IMR-90 (cell line): ENCODE measurements around the gene RER1. TPM values are rescaled to one million over a fixed set of nuclear protein-coding genes. Genes with fewer than 3 reads are reported as not detected.

Experiments
- ATAC-seq: fragments of 200-7000 bp; cut with Tn5 transposase; 2 replicates; pipeline ENCODE4 v1.9.1; 2020; ENCODE audit warnings: low read depth, mild to moderate bottlenecking, moderate library complexity
- BruUV-seq: library from RNA; stranded (reverse); fragments of 400-500 nt; replicated peaks from 2 replicates; lab custom pipeline; 2021; lab: Mats Ljungman, UMichigan
- CTCF ChIA-PET: fragments of 300-600 bp; formaldehyde crosslinking; extraction: SDS; loops from one replicate; lab custom pipeline; 2021; ENCODE audit warnings: antibody characterized with exemption; lab: Yijun Ruan, JAX
- POLR2A ChIA-PET: fragments of 300-600 bp; sonication (Branson Sonifier 250); formaldehyde crosslinking; loops from one replicate; lab custom pipeline; 2022; ENCODE audit warnings: antibody characterized with exemption; ENCODE audit not compliant: unreplicated experiment; lab: Charles Lee
- DNase-seq: peaks from one replicate; pipeline ENCODE4 v3.0.0; 2013
- H2AFZ ChIP-seq: replicated peaks from 2 replicates; pipeline ENCODE3; 2013; ENCODE audit warnings: low read length, mild to moderate bottlenecking; ENCODE audit not compliant: poor library complexity
- H2AK5ac ChIP-seq: 2 replicates; pipeline ENCODE4 v1.6.1; 2013; ENCODE audit warnings: low read depth, low read length, inconsistent platforms
- H2AK9ac ChIP-seq: replicated peaks from 2 replicates; pipeline ENCODE3; 2013; ENCODE audit warnings: mild to moderate bottlenecking, low read depth, low read length, moderate library complexity; ENCODE audit not compliant: poor library complexity
- H2BK120ac ChIP-seq: 2 replicates; pipeline ENCODE4 v1.6.1; 2013; ENCODE audit warnings: low read depth, low read length, inconsistent platforms
- H2BK15ac ChIP-seq: 3 replicates; pipeline ENCODE4 v1.6.1; 2013; ENCODE audit warnings: low read depth, low read length, inconsistent platforms
- H2BK20ac ChIP-seq: 2 replicates; pipeline ENCODE4 v1.6.1; 2013; ENCODE audit warnings: low read depth, mild to moderate bottlenecking, inconsistent platforms, low read length, moderate library complexity
- H2BK5ac ChIP-seq: 2 replicates; pipeline ENCODE4 v1.6.1; 2013; ENCODE audit warnings: mild to moderate bottlenecking, low read depth, low read length, inconsistent platforms; ENCODE audit not compliant: poor library complexity, severe bottlenecking
- H3K14ac ChIP-seq: replicated peaks from 2 replicates; pipeline ENCODE4 v1.6.1; 2013; ENCODE audit warnings: low read depth, low read length, inconsistent platforms
- H3K18ac ChIP-seq: 2 replicates; pipeline ENCODE4 v1.6.1; 2013; ENCODE audit warnings: low read depth, low read length, control low read depth
- H3K23ac ChIP-seq: 2 replicates; pipeline ENCODE4 v1.6.1; 2013; ENCODE audit warnings: low read depth, low read length, inconsistent platforms
- H3K27ac ChIP-seq: 2 replicates; pipeline ENCODE4 v1.5.1; 2013; ENCODE audit warnings: mild to moderate bottlenecking, control low read depth, low read length; ENCODE audit not compliant: insufficient read depth
- H3K27me3 ChIP-seq: 2 replicates; pipeline ENCODE4 v1.6.1; 2013; ENCODE audit warnings: low read length; ENCODE audit not compliant: control insufficient read depth, insufficient read depth
- H3K36me3 ChIP-seq: 2 replicates; pipeline ENCODE4 v1.6.1; 2013; ENCODE audit warnings: low read length, mixed read lengths; ENCODE audit not compliant: control insufficient read depth, insufficient read depth
- H3K4ac ChIP-seq: 2 replicates; pipeline ENCODE4 v1.6.1; 2013; ENCODE audit warnings: low read depth, low read length, inconsistent platforms
- H3K4me1 ChIP-seq: 2 replicates; pipeline ENCODE4 v1.6.1; 2013; ENCODE audit warnings: low read length, mixed read lengths; ENCODE audit not compliant: control insufficient read depth, insufficient read depth
- H3K4me2 ChIP-seq: 2 replicates; pipeline ENCODE4 v1.6.1; 2013; ENCODE audit warnings: low read depth, mild to moderate bottlenecking, control low read depth, low read length, moderate library complexity
- H3K4me3 ChIP-seq: 2 replicates; pipeline ENCODE4 v1.5.1; 2013; ENCODE audit warnings: low read depth, mild to moderate bottlenecking, control low read depth, low read length, moderate library complexity; ENCODE audit not compliant: insufficient read depth
- H3K56ac ChIP-seq: 2 replicates; pipeline ENCODE4 v1.6.1; 2013; ENCODE audit warnings: low read length, inconsistent platforms; ENCODE audit not compliant: insufficient read depth; ENCODE audit errors: extremely low read depth
- H3K79me1 ChIP-seq, 2 experiments: 2 replicates each; pipeline ENCODE4 v1.6.1; 2013; ENCODE audit warnings: low read length in 2 of 2, inconsistent platforms in 1 of 2, low read depth in 1 of 2
- H3K9ac ChIP-seq: 2 replicates; pipeline ENCODE4 v1.6.1; 2013; ENCODE audit warnings: low read depth, low read length, control low read depth
- H3K9me1 ChIP-seq: 2 replicates; pipeline ENCODE4 v1.6.1; 2013; ENCODE audit warnings: low read length, inconsistent platforms; ENCODE audit not compliant: insufficient read depth
- H3K9me3 ChIP-seq: 2 replicates; pipeline ENCODE4 v1.6.1; 2013; ENCODE audit warnings: low read length; ENCODE audit not compliant: control insufficient read depth, insufficient read depth
- H4K20me1 ChIP-seq: 2 replicates; pipeline ENCODE4 v1.6.1; 2013; ENCODE audit warnings: low read length, inconsistent platforms; ENCODE audit not compliant: insufficient read depth
- H4K5ac ChIP-seq: 2 replicates; pipeline ENCODE4 v1.6.1; 2013; ENCODE audit warnings: mild to moderate bottlenecking, low read depth, low read length, control low read depth
- H4K8ac ChIP-seq, 2 experiments: 2 replicates each; pipeline ENCODE4 v1.6.1; 2013; ENCODE audit warnings: low read depth in 2 of 2, low read length in 2 of 2, control low read depth in 1 of 2, inconsistent platforms in 1 of 2
- H4K91ac ChIP-seq: 2 replicates; pipeline ENCODE4 v1.6.1; 2013; ENCODE audit warnings: low read depth, low read length, inconsistent platforms; ENCODE audit not compliant: insufficient read depth
- BHLHE40 ChIP-seq: fragments of 150-350 bp; IDR thresholded peaks from 2 replicates; pipeline ENCODE4 v1.6.1; 2016; ENCODE audit warnings: mild to moderate bottlenecking, low read depth, low read length
- CHD1 ChIP-seq: IDR thresholded peaks from 2 replicates; pipeline ENCODE4 v1.6.1; 2012; ENCODE audit warnings: low read depth, low read length, improper control_type of control experiment
- FOS ChIP-seq: fragments of 150-350 bp; IDR thresholded peaks from 2 replicates; pipeline ENCODE4 v1.6.1; 2016; ENCODE audit warnings: low read depth, low read length
- MAFK ChIP-seq: IDR thresholded peaks from 2 replicates; pipeline ENCODE4 v1.6.1; 2012; ENCODE audit warnings: low read depth, low read length, improper control_type of control experiment
- MAZ ChIP-seq: IDR thresholded peaks from 2 replicates; pipeline ENCODE4 v1.6.1; 2012; ENCODE audit warnings: low read depth, mild to moderate bottlenecking, low read length, improper control_type of control experiment, moderate library complexity, borderline replicate concordance
- MXI1 ChIP-seq: IDR thresholded peaks from 2 replicates; pipeline ENCODE4 v1.6.1; 2012; ENCODE audit warnings: low read depth, mild to moderate bottlenecking, low read length, moderate library complexity, borderline replicate concordance
- POLR2A ChIP-seq: IDR thresholded peaks from 2 replicates; pipeline ENCODE4 v1.6.1; 2012; ENCODE audit warnings: mild to moderate bottlenecking, low read depth, low read length
- RAD21 ChIP-seq: IDR thresholded peaks from 2 replicates; pipeline ENCODE4 v1.6.1; 2012; ENCODE audit warnings: low read length, improper control_type of control experiment
- RCOR1 ChIP-seq: IDR thresholded peaks from 2 replicates; pipeline ENCODE4 v1.6.1; 2012; ENCODE audit warnings: mild to moderate bottlenecking, low read length, improper control_type of control experiment; ENCODE audit not compliant: insufficient replicate concordance
- SMC3 ChIP-seq: fragments of 150-350 bp; IDR thresholded peaks from 2 replicates; pipeline ENCODE4 v1.6.1; 2016; ENCODE audit warnings: low read depth, mild to moderate bottlenecking, antibody characterized with exemption, low read length, moderate library complexity
- WGBS, 2 experiments: methylation state at CpG; one replicate each; pipeline versions ENCODE4 v1.1.5 to v1.1.7; 2013; ENCODE audit warnings: missing lambda C conversion rate in 2 of 2; ENCODE audit not compliant: insufficient read length in 1 of 2; ENCODE audit errors: extremely low coverage in 2 of 2; 5-methylcytosine and 5-hydroxymethylcytosine counted together
- dilution Hi-C: fragments of 300-500 bp; cut with HindIII; formaldehyde crosslinking; loops from one replicate; pipeline ENCODE4 v1.14.3; 2018; ENCODE audit warnings: low sequenced_read_pairs; ENCODE audit not compliant: unreplicated experiment
- in situ Hi-C: fragments of 300-500 bp; cut with MboI; formaldehyde crosslinking; loops from 3 replicates; pipeline ENCODE4 v1.14.3; 2019; ENCODE audit warnings: low sequenced_read_pairs, inconsistent platforms, mixed read lengths
- intact Hi-C: fragments of 100-400 bp; cut with micrococcal nuclease; formaldehyde crosslinking; loops from 2 replicates; pipeline ENCODE4 v1.10.0; 2022
- polyA plus RNA-seq, 3 experiments: library from polyadenylated mRNA; depleted of rRNA; stranded (reverse); fragments of >200 nt; gene quantifications; 2 replicates each; pipeline ENCODE4 v1.2.3, GENCODE V29; 2012; ENCODE audit warnings: low replicate concordance in 1 of 3
- total RNA-seq: library from RNA; depleted of rRNA; stranded (reverse); fragments of >200 nt; gene quantifications from 2 replicates; pipeline ENCODE4 v1.2.3, GENCODE V29; 2012
- TF ChIP-seq, protein P1 (sequence below): fragments of 150-350 bp; IDR thresholded peaks from 2 replicates; pipeline ENCODE4 v1.6.1; 2016; ENCODE audit warnings: low read depth, mild to moderate bottlenecking, low read length, moderate library complexity, borderline replicate concordance
- TF ChIP-seq, protein P2 (sequence below): fragments of 150-350 bp; IDR thresholded peaks from 2 replicates; pipeline ENCODE4 v1.6.1; 2017; ENCODE audit warnings: mild to moderate bottlenecking, antibody characterized with exemption, low read length, low read depth
- TF ChIP-seq, protein P3 (sequence below): conservative IDR thresholded peaks from 2 replicates; pipeline ENCODE4 v1.5.1; 2012; ENCODE audit warnings: mild to moderate bottlenecking, low read depth, low read length, improper control_type of control experiment

Gene RER1
- total and polyA plus RNA-seq, 2 of the 4 experiments (the other 2 are of a cell fraction), result 47.1 to 240 TPM

DNA sequence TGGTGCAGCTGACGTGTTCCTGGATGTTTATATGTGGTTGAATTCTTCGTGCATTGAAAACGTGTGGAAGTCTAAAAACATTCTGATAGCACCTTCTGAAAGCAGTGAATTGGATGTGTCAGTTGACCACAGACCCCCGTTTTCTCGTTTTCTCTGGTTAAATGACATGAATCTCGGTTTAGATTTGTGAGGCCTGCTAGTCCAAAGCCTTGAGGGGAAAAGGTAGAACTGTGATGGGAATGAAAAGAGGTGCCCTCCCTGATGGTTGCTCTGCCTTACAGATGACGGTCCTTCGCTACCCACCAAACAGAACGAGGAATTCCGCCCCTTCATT, 8.9 kb downstream of the RER1 start:
- ATAC-seq (no peak), DNase-seq (no peak)
- in situ Hi-C loops, result loop anchor here (25.0 kb wide), 1 partner anchor 912 kb away; no protein-coding TSS in a partner anchor
- Histone ChIP-seq H3K79me1 (peaks cover 26 to 69% of the 10 kb centered on the region in 2 experiments), H2AFZ (no peak overlapping the region), H3K27me3 (no peaks in the 10 kb centered on the region), H2AK9ac (no peak overlapping the region), H2AK5ac (no peak overlapping the region), H2BK5ac (no peak overlapping the region), H3K9me1 (no peaks in the 10 kb centered on the region; the same call in 1 of the 2 replicates), H3K14ac (no peak overlapping the region), H4K8ac (no peak overlapping the region), H3K27ac (no peak overlapping the region), H4K5ac (no peak overlapping the region), H3K4me2 (no peak overlapping the region), H3K23ac (no peak overlapping the region; the same call in 1 of the 2 replicates), H2BK20ac (no peak overlapping the region), H3K56ac (no peak overlapping the region), H3K4ac (no peak overlapping the region), H2BK15ac (no peak overlapping the region), H2BK120ac (no peak overlapping the region), H4K91ac (no peak overlapping the region), H3K36me3 (peaks cover 86% of the 10 kb centered on the region), H3K9me3 (no peaks in the 10 kb centered on the region), H3K18ac (no peak overlapping the region), H3K4me3 (no peak overlapping the region), H3K4me1 (peaks cover under 1% of the 10 kb centered on the region; the same call in 1 of the 2 replicates), H4K20me1 (peaks cover 51% of the 10 kb centered on the region), H3K9ac (no peak overlapping the region)
- CTCF ChIA-PET, result no interaction called here
- dilution Hi-C loops, result no loop called here
- POLR2A ChIA-PET, result no interaction called here
- no TSS peak for BruUV-seq
- intact Hi-C loops, result no loop called here
- 73% methylated on average over 7 of the region's 10 CpGs; no CpG with 5 or more reads in 1 of the 2 experiments for WGBS, 2 experiments
- no peak for TF ChIP-seq FOS
- TF ChIP-seq RCOR1, result no peak
- no peak for TF ChIP-seq CHD1
- TF ChIP-seq, protein P1, sequence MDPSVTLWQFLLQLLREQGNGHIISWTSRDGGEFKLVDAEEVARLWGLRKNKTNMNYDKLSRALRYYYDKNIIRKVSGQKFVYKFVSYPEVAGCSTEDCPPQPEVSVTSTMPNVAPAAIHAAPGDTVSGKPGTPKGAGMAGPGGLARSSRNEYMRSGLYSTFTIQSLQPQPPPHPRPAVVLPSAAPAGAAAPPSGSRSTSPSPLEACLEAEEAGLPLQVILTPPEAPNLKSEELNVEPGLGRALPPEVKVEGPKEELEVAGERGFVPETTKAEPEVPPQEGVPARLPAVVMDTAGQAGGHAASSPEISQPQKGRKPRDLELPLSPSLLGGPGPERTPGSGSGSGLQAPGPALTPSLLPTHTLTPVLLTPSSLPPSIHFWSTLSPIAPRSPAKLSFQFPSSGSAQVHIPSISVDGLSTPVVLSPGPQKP, result no peak
- TF ChIP-seq MXI1, result no peak
- no peak for TF ChIP-seq POLR2A
- TF ChIP-seq RAD21, result no peak
- no peak for TF ChIP-seq MAFK
- TF ChIP-seq BHLHE40, result no peak
- no peak for TF ChIP-seq SMC3
- TF ChIP-seq, protein P2, sequence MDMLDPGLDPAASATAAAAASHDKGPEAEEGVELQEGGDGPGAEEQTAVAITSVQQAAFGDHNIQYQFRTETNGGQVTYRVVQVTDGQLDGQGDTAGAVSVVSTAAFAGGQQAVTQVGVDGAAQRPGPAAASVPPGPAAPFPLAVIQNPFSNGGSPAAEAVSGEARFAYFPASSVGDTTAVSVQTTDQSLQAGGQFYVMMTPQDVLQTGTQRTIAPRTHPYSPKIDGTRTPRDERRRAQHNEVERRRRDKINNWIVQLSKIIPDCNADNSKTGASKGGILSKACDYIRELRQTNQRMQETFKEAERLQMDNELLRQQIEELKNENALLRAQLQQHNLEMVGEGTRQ, result no peak
- TF ChIP-seq, protein P3, sequence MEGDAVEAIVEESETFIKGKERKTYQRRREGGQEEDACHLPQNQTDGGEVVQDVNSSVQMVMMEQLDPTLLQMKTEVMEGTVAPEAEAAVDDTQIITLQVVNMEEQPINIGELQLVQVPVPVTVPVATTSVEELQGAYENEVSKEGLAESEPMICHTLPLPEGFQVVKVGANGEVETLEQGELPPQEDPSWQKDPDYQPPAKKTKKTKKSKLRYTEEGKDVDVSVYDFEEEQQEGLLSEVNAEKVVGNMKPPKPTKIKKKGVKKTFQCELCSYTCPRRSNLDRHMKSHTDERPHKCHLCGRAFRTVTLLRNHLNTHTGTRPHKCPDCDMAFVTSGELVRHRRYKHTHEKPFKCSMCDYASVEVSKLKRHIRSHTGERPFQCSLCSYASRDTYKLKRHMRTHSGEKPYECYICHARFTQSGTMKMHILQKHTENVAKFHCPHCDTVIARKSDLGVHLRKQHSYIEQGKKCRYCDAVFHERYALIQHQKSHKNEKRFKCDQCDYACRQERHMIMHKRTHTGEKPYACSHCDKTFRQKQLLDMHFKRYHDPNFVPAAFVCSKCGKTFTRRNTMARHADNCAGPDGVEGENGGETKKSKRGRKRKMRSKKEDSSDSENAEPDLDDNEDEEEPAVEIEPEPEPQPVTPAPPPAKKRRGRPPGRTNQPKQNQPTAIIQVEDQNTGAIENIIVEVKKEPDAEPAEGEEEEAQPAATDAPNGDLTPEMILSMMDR, result no peak
- TF ChIP-seq MAZ, result no peak
